A549 (cell line): Measurements from ENCODE around the gene DDX52. TPM values are rescaled to one million over a fixed set of nuclear protein-coding genes. Genes with fewer than 3 reads are reported as not detected.

Experiments
- ATAC-seq, 2 experiments: fragments of 200-7000 bp in 1 of 2; fragments of >200 bp in 1 of 2; cut with Nextera tagmentation in 1 of 2; cut with Tn5 transposase in 1 of 2; 3 replicates each; pipeline versions ENCODE4 v1.8.0 to v1.9.1; 2018 to 2020; ENCODE audit warnings: mild to moderate bottlenecking in 1 of 2, moderate library complexity in 1 of 2
- CTCF ChIA-PET: fragments of 300-600 bp; sonication (Branson Sonifier 250); formaldehyde crosslinking; extraction: SDS; loops from one replicate; lab custom pipeline; 2021; ENCODE audit warnings: antibody characterized with exemption, inconsistent platforms; lab: Yijun Ruan, JAX
- POLR2A ChIA-PET: fragments of 350-600 bp; formaldehyde crosslinking; extraction: SDS; loops from one replicate; lab custom pipeline; 2021; ENCODE audit warnings: antibody characterized with exemption, inconsistent platforms; lab: Yijun Ruan, JAX
- DNase-seq, 2 experiments: peaks; one replicate each; pipeline versions ENCODE4 v3.0.0 to v3.0.0-alpha.2; 2011 to 2016; ENCODE audit warnings: low read depth in 1 of 2, low spot score in 1 of 2
- FAIRE-seq: peaks from 2 replicates; lab custom pipeline; 2011; peaks lifted over from hg19 to GRCh38; lab: Jason Lieb, UNC
- H3K27ac ChIP-seq, 2 experiments: fragments of >200 bp; sonication (Bioruptor Twin); formaldehyde crosslinking; 3 replicates each; pipeline ENCODE4 v1.5.1; 2016 to 2017
- H3K4me1 ChIP-seq: fragments of >200 bp; sonication (Bioruptor Twin); formaldehyde crosslinking; 3 replicates; pipeline ENCODE4 v1.6.1; 2016
- H3K4me2 ChIP-seq: fragments of >200 bp; sonication (Bioruptor Twin); formaldehyde crosslinking; 3 replicates; pipeline ENCODE4 v1.6.1; 2016
- H3K4me3 ChIP-seq: fragments of >200 bp; sonication (Bioruptor Twin); formaldehyde crosslinking; 3 replicates; pipeline ENCODE4 v1.5.1; 2016
- H3K9me3 ChIP-seq: fragments of >200 bp; sonication (Bioruptor Twin); formaldehyde crosslinking; 3 replicates; pipeline ENCODE4 v1.6.1; 2016
- CEBPB ChIP-seq, 2 experiments: fragments of >200 bp in 1 of 2; sonication (Bioruptor Twin) in 1 of 2; formaldehyde crosslinking in 1 of 2; IDR thresholded peaks; 2 replicates each; pipeline ENCODE4 v1.6.1; 2012 to 2016
- CHD2 ChIP-seq: fragments of 150-350 bp; IDR thresholded peaks from 2 replicates; pipeline ENCODE4 v1.6.1; 2014; ENCODE audit warnings: low read length; ENCODE audit not compliant: partially characterized antibody
- EHMT2 ChIP-seq: fragments of 200-600 bp; sonication (generic); IDR thresholded peaks from 2 replicates; pipeline ENCODE4 v1.6.1; 2016; ENCODE audit warnings: antibody characterized with exemption, low read depth, mild to moderate bottlenecking, moderate library complexity
- FOSL2 ChIP-seq, 2 experiments: fragments of 450-650 bp in 1 of 2; fragments of >200 bp in 1 of 2; sonication (Bioruptor Twin) in 1 of 2; formaldehyde crosslinking; IDR thresholded peaks; 2 replicates each; pipeline versions ENCODE4 v1.5.0 to v1.6.1; 2016 to 2020; ENCODE audit warnings: mild to moderate bottlenecking in 1 of 2, moderate library complexity in 1 of 2
- GATA3 ChIP-seq: IDR thresholded peaks from 2 replicates; pipeline ENCODE4 v1.6.1; 2012; ENCODE audit warnings: borderline replicate concordance
- HOXB13 ChIP-seq: fragments of 250-450 bp; sonication (Bioruptor Pico); IDR thresholded peaks from 2 replicates; pipeline ENCODE4 v1.5.0; 2020; ENCODE audit warnings: low read depth, mild to moderate bottlenecking, moderate library complexity
- MAFK ChIP-seq: fragments of 450-650 bp; IDR thresholded peaks from 2 replicates; pipeline ENCODE4 v1.6.1; 2014; ENCODE audit not compliant: partially characterized antibody
- POLR2A ChIP-seq: IDR thresholded peaks from 2 replicates; pipeline ENCODE4 v1.6.1; 2012; ENCODE audit warnings: mild to moderate bottlenecking, low read length
- RAD21 ChIP-seq, 2 experiments: fragments of >200 bp in 1 of 2; sonication (Bioruptor Twin) in 1 of 2; formaldehyde crosslinking in 1 of 2; IDR thresholded peaks in 1 of 2; conservative IDR thresholded peaks in 1 of 2; 2 replicates in 1 of 2; 3 replicates in 1 of 2; pipeline ENCODE4 v1.6.1; 2012 to 2018; ENCODE audit warnings: inconsistent platforms in 1 of 2
- RNF2 ChIP-seq: fragments of 200-600 bp; sonication (generic); IDR thresholded peaks from 2 replicates; pipeline ENCODE4 v1.6.1; 2016; ENCODE audit warnings: low read depth, mild to moderate bottlenecking, antibody characterized with exemption, moderate library complexity, borderline replicate concordance
- SMC3 ChIP-seq: fragments of >200 bp; sonication (Bioruptor Twin); formaldehyde crosslinking; IDR thresholded peaks from 3 replicates; pipeline ENCODE4 v1.6.1; 2018; ENCODE audit warnings: inconsistent platforms
- SREBF2 ChIP-seq: fragments of 450-650 bp; IDR thresholded peaks from 2 replicates; pipeline ENCODE4 v1.6.1; 2014; ENCODE audit warnings: mild to moderate bottlenecking, moderate library complexity
- WGBS: methylation state at CpG from one replicate; pipeline ENCODE4 v1.1.6; 2017; ENCODE audit errors: missing lambda C conversion rate; 5-methylcytosine and 5-hydroxymethylcytosine counted together
- polyA plus RNA-seq, 4 experiments: library from polyadenylated mRNA; depleted of rRNA in 3 of 4; stranded (reverse); fragments of >200 nt; fragmentation: RNase III in 1 of 4; extraction: RNeasy Plus Mini Kit Qiagen cat#74134 plus additional on column Dnase treatment in 1 of 4; gene quantifications; 2 replicates in 3 of 4; 3 replicates in 1 of 4; pipeline ENCODE4 v1.2.3, GENCODE V29; 2011 to 2017
- TF ChIP-seq, protein P1 (sequence below): IDR thresholded peaks from 2 replicates; pipeline ENCODE4 v1.6.1; 2012
- TF ChIP-seq, protein P2 (sequence below): fragments of >200 bp; sonication (Bioruptor Twin); formaldehyde crosslinking; IDR thresholded peaks from 3 replicates; pipeline ENCODE4 v1.6.1; 2016
- TF ChIP-seq, protein P3 (sequence below): IDR thresholded peaks from 2 replicates; pipeline ENCODE4 v1.6.1; 2012; ENCODE audit warnings: low read depth, borderline replicate concordance
- TF ChIP-seq, protein P4 (sequence below): fragments of >200 bp; sonication (Bioruptor Twin); formaldehyde crosslinking; IDR thresholded peaks from 3 replicates; pipeline ENCODE4 v1.5.1; 2016

Gene DDX52
- polyA plus RNA-seq, 2 of the 4 experiments (the other 2 are of a cell fraction) = 42.4 to 59.6 TPM

DNA sequence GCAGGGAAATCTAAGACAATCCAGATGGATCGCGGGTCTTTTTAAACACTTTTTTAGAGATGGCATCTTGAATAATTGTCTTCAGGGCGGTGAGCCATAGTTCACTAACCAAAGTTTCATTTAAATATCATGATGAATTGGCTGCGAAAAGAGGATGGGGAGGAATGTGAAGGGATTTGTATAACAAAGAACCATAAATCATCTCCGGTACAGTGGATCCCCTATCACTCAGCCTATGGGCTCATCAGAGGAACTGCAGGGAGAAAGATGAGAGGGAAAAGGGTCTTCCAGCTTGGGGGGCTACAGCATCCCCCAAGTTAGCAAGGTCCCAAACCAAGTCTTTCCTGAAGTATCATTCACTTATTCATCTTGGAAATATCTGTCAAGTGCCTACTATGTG, 16.7 kb upstream of the DDX52 start:
- H3K4me1 ChIP-seq = no peaks in the 10 kb centered on the region
- no peak overlapping the region for H3K27ac ChIP-seq
- FAIRE-seq (no peak), ATAC-seq (0 out of 6 replicates have a peak, but pooled peaks of 1 of the 2 experiments have one; percentile 59), DNase-seq (no peak)
- ChIA-PET CTCF (interaction anchor here (0.6 to 10.6 kb wide), 7 partner anchors 11 to 201 kb away, joined by 3 to 101 read pairs (median 4); partner anchors contain the start of gene HNF1B), POLR2A (no interaction called here)
- no peak for TF ChIP-seq RAD21 (conservative IDR thresholded peaks at IDR 0.05 in 1 of 2, IDR thresholded peaks at IDR 0.05 in 1 of 2)
- TF ChIP-seq CEBPB (IDR thresholded peaks at IDR 0.05) = no peak
- no peak for TF ChIP-seq FOSL2 (IDR thresholded peaks at IDR 0.05)
- no peak for TF ChIP-seq FOSL2 (CRISPR knock-in tag; IDR thresholded peaks at IDR 0.05)
- H3K4me3 ChIP-seq = no peak overlapping the region
- H3K9me3 ChIP-seq = no peaks in the 10 kb centered on the region
- H3K4me2 ChIP-seq = no peak overlapping the region
- WGBS = 87% methylated on average over 5 of the region's 5 CpGs

DNA sequence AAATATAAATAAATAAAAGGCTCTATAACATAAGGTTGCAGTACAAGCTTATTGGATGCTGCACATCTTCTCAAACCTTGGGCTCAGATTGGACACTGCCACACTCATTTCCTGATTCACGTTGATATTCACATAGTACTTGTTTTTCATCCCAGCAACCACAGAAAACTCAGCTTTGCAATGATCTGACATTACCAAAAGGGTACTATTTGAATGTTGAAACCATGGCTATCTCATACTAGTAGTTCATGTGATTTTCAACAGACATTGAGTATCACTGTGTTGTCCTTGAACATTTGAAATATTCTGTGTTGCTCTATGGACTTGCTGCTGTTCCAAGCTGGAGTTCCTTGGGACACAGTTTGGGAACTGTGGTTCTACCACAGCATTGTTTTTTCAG, 14.0 kb upstream of the DDX52 start:
- POLR2A ChIA-PET = no interaction called here
- 65% methylated on average over 1 of the region's 1 CpG for WGBS

DNA sequence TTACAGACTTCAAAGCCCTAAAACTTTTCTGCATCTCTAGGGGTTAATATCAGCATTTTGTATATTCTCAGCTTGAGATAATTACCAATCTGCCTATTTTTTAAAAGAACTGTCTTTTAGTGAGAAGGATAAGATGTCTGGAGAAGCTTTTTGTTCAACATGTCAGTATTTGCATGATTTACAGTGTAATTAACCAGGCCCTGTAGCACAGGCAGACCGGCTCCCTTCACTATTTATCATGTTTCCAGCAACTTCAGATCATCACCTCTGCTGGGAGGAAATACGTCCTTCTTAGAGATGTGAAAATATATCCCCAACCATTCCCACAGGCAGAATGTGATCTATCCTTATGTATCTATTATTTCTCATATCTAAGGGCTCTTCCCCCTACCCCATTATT, 8.6 kb upstream of the DDX52 start:
- 75% methylated on average over 2 of the region's 2 CpGs for WGBS
- no peak for DNase-seq
- H3K9me3 ChIP-seq = no peaks in the 10 kb centered on the region
- CTCF ChIA-PET = interaction anchor here (0.6 to 10.1 kb wide), 9 partner anchors 10 to 210 kb away, joined by 3 to 153 read pairs (median 60); partner anchors contain the start of genes DDX52 and HNF1B
- FAIRE-seq = no peak
- POLR2A ChIA-PET = interaction anchor here (0.6 kb wide), 1 partner anchor 157 kb away, joined by 10 read pairs; no protein-coding TSS in a partner anchor
- no peak for ATAC-seq
- H3K4me2 ChIP-seq = no peak overlapping the region
- peaks cover 8% of the 10 kb centered on the region for H3K4me1 ChIP-seq
- no peak overlapping the region for H3K4me3 ChIP-seq
- no peak overlapping the region for H3K27ac ChIP-seq
- TF ChIP-seq GATA3 (no peak), CHD2 (no peak), EHMT2 (no peak), HOXB13 (CRISPR knock-in tag) (no peak), MAFK (no peak), SREBF2 (no peak), POLR2A (no peak), RNF2 (no peak)
- TF ChIP-seq, protein P1, sequence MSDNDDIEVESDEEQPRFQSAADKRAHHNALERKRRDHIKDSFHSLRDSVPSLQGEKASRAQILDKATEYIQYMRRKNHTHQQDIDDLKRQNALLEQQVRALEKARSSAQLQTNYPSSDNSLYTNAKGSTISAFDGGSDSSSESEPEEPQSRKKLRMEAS = no peak
- TF ChIP-seq, protein P2, sequence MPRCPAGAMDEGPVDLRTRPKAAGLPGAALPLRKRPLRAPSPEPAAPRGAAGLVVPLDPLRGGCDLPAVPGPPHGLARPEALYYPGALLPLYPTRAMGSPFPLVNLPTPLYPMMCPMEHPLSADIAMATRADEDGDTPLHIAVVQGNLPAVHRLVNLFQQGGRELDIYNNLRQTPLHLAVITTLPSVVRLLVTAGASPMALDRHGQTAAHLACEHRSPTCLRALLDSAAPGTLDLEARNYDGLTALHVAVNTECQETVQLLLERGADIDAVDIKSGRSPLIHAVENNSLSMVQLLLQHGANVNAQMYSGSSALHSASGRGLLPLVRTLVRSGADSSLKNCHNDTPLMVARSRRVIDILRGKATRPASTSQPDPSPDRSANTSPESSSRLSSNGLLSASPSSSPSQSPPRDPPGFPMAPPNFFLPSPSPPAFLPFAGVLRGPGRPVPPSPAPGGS = no peak

More for the DNA sequence above, 14.0 kb upstream of the DDX52 start:
- Histone ChIP-seq H3K4me1 (no peaks in the 10 kb centered on the region), H3K9me3 (no peaks in the 10 kb centered on the region), H3K4me3 (no peak overlapping the region), H3K27ac (no peak overlapping the region), H3K4me2 (no peak overlapping the region)
- DNase-seq = no peak
- no peak for ATAC-seq
- CTCF ChIA-PET = interaction anchor here (1.1 to 10.6 kb wide), 7 partner anchors 8 to 160 kb away, joined by 3 to 101 read pairs (median 6); partner anchors contain the start of gene HNF1B
- TF ChIP-seq, protein P3, sequence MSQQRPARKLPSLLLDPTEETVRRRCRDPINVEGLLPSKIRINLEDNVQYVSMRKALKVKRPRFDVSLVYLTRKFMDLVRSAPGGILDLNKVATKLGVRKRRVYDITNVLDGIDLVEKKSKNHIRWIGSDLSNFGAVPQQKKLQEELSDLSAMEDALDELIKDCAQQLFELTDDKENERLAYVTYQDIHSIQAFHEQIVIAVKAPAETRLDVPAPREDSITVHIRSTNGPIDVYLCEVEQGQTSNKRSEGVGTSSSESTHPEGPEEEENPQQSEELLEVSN = no peak
- TF ChIP-seq FOSL2 (IDR thresholded peaks at IDR 0.05) (no peak), FOSL2 (CRISPR knock-in tag; IDR thresholded peaks at IDR 0.05) (no peak), SREBF2 (no peak), POLR2A (no peak), MAFK (no peak)
- no peak for FAIRE-seq

DNA sequence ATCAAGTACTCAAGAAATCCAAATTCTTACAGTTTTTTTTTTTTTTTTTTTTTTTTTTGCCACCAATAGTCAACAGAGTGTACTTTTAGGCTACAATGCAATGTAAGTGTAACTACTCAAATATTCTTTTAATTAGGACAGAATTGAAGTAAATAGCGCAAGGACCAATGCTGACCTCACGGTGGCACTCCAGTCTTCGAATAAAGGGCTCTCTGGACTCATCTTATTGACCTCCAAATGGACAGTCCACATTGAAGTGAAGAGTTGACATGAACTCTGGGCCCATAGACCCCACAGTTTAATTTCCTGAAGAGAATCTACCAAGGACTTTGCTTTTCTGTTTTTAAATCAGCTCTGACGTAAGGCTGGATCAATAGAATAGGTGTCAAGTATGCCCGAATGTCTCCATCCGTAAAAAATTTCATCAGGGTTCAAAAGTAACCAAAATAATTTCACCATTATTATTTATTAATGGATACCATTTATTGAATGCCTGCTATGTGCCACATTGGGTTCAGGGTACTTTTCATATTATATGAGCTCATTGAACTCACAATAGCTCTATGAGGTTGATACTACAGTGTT, 7.3 kb upstream of the DDX52 start:
- TF ChIP-seq SMC3 (peak; percentile 87), RAD21 (conservative IDR thresholded peaks at IDR 0.05 in 1 of 2, IDR thresholded peaks at IDR 0.05 in 1 of 2) (peak; percentile 92 to 95), CEBPB (IDR thresholded peaks at IDR 0.05) (no peak)
- TF ChIP-seq, protein P4, sequence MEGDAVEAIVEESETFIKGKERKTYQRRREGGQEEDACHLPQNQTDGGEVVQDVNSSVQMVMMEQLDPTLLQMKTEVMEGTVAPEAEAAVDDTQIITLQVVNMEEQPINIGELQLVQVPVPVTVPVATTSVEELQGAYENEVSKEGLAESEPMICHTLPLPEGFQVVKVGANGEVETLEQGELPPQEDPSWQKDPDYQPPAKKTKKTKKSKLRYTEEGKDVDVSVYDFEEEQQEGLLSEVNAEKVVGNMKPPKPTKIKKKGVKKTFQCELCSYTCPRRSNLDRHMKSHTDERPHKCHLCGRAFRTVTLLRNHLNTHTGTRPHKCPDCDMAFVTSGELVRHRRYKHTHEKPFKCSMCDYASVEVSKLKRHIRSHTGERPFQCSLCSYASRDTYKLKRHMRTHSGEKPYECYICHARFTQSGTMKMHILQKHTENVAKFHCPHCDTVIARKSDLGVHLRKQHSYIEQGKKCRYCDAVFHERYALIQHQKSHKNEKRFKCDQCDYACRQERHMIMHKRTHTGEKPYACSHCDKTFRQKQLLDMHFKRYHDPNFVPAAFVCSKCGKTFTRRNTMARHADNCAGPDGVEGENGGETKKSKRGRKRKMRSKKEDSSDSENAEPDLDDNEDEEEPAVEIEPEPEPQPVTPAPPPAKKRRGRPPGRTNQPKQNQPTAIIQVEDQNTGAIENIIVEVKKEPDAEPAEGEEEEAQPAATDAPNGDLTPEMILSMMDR = peak; percentile 90
- 47% methylated on average over 6 of the region's 6 CpGs for WGBS
- H3K9me3 ChIP-seq = no peaks in the 10 kb centered on the region
- peaks cover 8% of the 10 kb centered on the region for H3K4me1 ChIP-seq
- ATAC-seq = peak; percentile 78 to 91
- peak; percentile 67 to 76 for DNase-seq
- no peak for FAIRE-seq
- POLR2A ChIA-PET = no interaction called here
- H3K4me3 ChIP-seq = no peak overlapping the region
- H3K27ac ChIP-seq = no peak overlapping the region
- CTCF ChIA-PET = interaction anchor here (0.6 to 10.1 kb wide), 83 partner anchors 9 to 1804 kb away, joined by 3 to 153 read pairs (median 5); partner anchors contain the start of genes DDX52 and HNF1B
- no peak overlapping the region for H3K4me2 ChIP-seq
